ENCODE measurements around the gene DHCR24. TPM values are rescaled to one million over a fixed set of nuclear protein-coding genes. Genes with fewer than 3 reads are reported as not detected.
"Not testable (repeated sequence)": the region's sequence is repeated elsewhere in the genome, so short reads cannot be mapped to it uniquely, and the experiment has no call there.

DHCR24 gene
- total and polyA plus RNA-seq, 7 donors, result 4.4 to 194 (median 12.6) TPM

- Histone ChIP-seq H3K4me1 (peaks cover 0 to 22% (median 15%) of the 10 kb centered on the region in 4 donors), H3K4me3 (no peak overlapping the region), H3K27ac (no peak overlapping the region), H3K9me3 (no peaks in the 10 kb centered on the region), H3K27me3 (peaks cover 0 to 19% (median 0%) of the 10 kb centered on the region in 3 donors), H3K36me3 (no peaks in the 10 kb centered on the region)
- intact Hi-C loops (cut with DNase I), result no loop called here
- TF ChIP-seq POLR2AphosphoS5 (IDR thresholded peaks at IDR 0.05), result no peak
- TF ChIP-seq CTCF (IDR thresholded peaks at IDR 0.05), result no peak
- TF ChIP-seq POLR2A (IDR thresholded peaks at IDR 0.05), result no peak
- TF ChIP-seq EP300 (IDR thresholded peaks at IDR 0.05), result no peak
- WGBS, 2 donors, result 33 to 45% methylated on average over 3 of the region's 3 CpGs
- DNase-seq, result no peak
Measured at GRCh38 chr1:54884135-54884586, 2.8 kb downstream of the DHCR24 start.

- no peak for DNase-seq
- Histone ChIP-seq H3K27ac (no peak overlapping the region), H3K9me3 (no peaks in the 10 kb centered on the region), H3K27me3 (peaks cover 0 to 19% (median 0%) of the 10 kb centered on the region in 3 donors), H3K4me1 (peaks cover 0 to 22% (median 15%) of the 10 kb centered on the region in 4 donors), H3K36me3 (no peaks in the 10 kb centered on the region), H3K4me3 (no peak overlapping the region)
- TF ChIP-seq POLR2AphosphoS5 (IDR thresholded peaks at IDR 0.05), result no peak
- TF ChIP-seq EP300 (IDR thresholded peaks at IDR 0.05), result no peak
- TF ChIP-seq POLR2A (IDR thresholded peaks at IDR 0.05), result no peak
- no peak for TF ChIP-seq CTCF (IDR thresholded peaks at IDR 0.05)
- intact Hi-C loops (cut with DNase I), result no loop called here
- WGBS, 2 donors, result 93 to 94% methylated on average over 10 of the region's 10 CpGs
Measured at GRCh38 chr1:54883349-54884102, 3.5 kb downstream of the DHCR24 start.

- Histone ChIP-seq H3K4me3 (no peak overlapping the region), H3K27ac (no peak overlapping the region), H3K36me3 (no peaks in the 10 kb centered on the region), H3K9me3 (no peaks in the 10 kb centered on the region), H3K27me3 (peaks cover 0 to 19% (median 0%) of the 10 kb centered on the region in 3 donors), H3K4me1 (peaks cover 0 to 18% (median 11%) of the 10 kb centered on the region in 4 donors)
- TF ChIP-seq EP300 (IDR thresholded peaks at IDR 0.05) (no peak), POLR2A (IDR thresholded peaks at IDR 0.05) (no peak), CTCF (IDR thresholded peaks at IDR 0.05) (no peak), POLR2AphosphoS5 (IDR thresholded peaks at IDR 0.05) (no peak)
- WGBS, 2 donors, result 93 to 96% methylated on average over 1 of the region's 1 CpG
- no peak for DNase-seq
- intact Hi-C loops (cut with DNase I), result no loop called here
Measured at GRCh38 chr1:54882519-54882918, 4.5 kb downstream of the DHCR24 start.

- 97% methylated on average over 2 of the region's 2 CpGs for WGBS, 2 donors
- H3K4me1 ChIP-seq; intact Hi-C loops (cut with DNase I); H3K36me3 ChIP-seq; H3K27ac ChIP-seq; H3K4me3 ChIP-seq; DNase-seq; H3K9me3 ChIP-seq: not testable (repeated sequence)
- peaks cover 0 to 16% (median 0%) of the 10 kb centered on the region in 3 donors for H3K27me3 ChIP-seq
Measured at GRCh38 chr1:54881604-54882003, 5.4 kb downstream of the DHCR24 start.

GRCh38 chr1:54879872-54880271 lies 7.1 kb downstream of the DHCR24 start:
- no peak for DNase-seq
- no peaks in the 10 kb centered on the region for H3K9me3 ChIP-seq
- H3K27me3 ChIP-seq, result no peaks in the 10 kb centered on the region
- no peak for TF ChIP-seq EP300 (IDR thresholded peaks at IDR 0.05)
- TF ChIP-seq POLR2A (IDR thresholded peaks at IDR 0.05), result no peak
- TF ChIP-seq CTCF (IDR thresholded peaks at IDR 0.05), result no peak
- TF ChIP-seq POLR2AphosphoS5 (IDR thresholded peaks at IDR 0.05), result no peak
- no peaks in the 10 kb centered on the region for H3K36me3 ChIP-seq
- 86 to 90% methylated on average over 1 of the region's 1 CpG for WGBS, 2 donors
- intact Hi-C loops (cut with DNase I), result no loop called here
- H3K4me3 ChIP-seq, result no peak overlapping the region
- H3K27ac ChIP-seq, result no peak overlapping the region
- H3K4me1 ChIP-seq, result no peaks in the 10 kb centered on the region
